Measurements from ENCODE around the gene NOX4. TPM values are rescaled to one million over a fixed set of nuclear protein-coding genes. Genes with fewer than 3 reads are reported as not detected.

Gene NOX4
- total and polyA plus RNA-seq, 9 donors: 0.78 to 5.0 (median 1.6) TPM

DNA sequence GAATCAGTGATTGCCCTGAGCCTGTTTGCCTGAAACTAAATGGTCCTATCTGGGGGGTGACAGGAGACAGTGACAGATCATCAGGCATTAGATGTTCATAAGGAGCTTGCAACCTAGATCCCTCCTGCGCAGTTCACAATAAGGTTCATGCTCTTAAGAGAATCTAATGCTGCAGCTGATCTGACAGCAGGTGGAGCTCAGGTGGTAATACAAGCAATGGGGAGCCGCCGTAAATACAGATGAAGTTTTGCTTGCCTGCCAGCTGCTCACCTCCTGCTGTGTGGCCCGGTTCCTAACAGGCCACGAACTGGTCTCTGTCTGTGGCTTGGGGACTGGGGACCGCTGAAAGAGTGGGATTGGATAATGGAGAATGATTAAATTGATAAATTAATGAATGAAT is 14.0 kb downstream of the NOX4 start:
- 82 to 83% (median 82%) methylated on average over 6 of the region's 6 CpGs for WGBS, 3 donors
- no peaks in the 10 kb centered on the region for H3K27me3 ChIP-seq
- H3K27ac ChIP-seq: no peak overlapping the region
- H3K36me3 ChIP-seq: no peaks in the 10 kb centered on the region
- H3K9me3 ChIP-seq: no peaks in the 10 kb centered on the region
- intact Hi-C loops (cut with DNase I): no loop called here
- no peaks in the 10 kb centered on the region for H3K4me1 ChIP-seq (ENCODE audit: insufficient read depth)
- H3K4me3 ChIP-seq: no peak overlapping the region
- DNase-seq: no peak
- TF ChIP-seq, protein P1, sequence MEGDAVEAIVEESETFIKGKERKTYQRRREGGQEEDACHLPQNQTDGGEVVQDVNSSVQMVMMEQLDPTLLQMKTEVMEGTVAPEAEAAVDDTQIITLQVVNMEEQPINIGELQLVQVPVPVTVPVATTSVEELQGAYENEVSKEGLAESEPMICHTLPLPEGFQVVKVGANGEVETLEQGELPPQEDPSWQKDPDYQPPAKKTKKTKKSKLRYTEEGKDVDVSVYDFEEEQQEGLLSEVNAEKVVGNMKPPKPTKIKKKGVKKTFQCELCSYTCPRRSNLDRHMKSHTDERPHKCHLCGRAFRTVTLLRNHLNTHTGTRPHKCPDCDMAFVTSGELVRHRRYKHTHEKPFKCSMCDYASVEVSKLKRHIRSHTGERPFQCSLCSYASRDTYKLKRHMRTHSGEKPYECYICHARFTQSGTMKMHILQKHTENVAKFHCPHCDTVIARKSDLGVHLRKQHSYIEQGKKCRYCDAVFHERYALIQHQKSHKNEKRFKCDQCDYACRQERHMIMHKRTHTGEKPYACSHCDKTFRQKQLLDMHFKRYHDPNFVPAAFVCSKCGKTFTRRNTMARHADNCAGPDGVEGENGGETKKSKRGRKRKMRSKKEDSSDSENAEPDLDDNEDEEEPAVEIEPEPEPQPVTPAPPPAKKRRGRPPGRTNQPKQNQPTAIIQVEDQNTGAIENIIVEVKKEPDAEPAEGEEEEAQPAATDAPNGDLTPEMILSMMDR (IDR thresholded peaks at IDR 0.05): no peak
- TF ChIP-seq POLR2A (IDR thresholded peaks at IDR 0.05): no peak
- no peak for TF ChIP-seq EP300 (IDR thresholded peaks at IDR 0.05)

DNA sequence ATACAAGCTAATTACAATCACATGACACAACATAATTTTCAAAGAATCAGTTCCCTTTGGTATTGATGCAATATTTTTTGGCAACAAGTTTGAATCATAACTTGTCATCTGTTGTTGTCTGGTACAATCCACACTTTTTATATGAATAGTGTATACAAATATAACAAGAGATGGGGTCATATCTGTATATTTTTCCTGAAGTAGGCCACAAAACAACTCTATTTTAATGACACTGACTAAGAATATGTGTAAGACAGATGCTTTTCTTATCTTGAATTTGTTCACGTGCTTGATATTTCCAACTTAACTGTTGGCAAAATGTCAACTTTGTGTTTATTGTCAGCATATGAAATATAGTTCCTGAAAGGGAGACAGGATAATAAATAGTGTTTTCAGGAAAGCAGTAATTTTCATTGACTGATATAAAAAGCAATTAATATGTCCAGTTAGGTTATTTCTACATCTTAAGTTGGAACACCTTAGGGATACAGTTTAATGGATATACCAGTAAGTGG is 27.9 kb downstream of the NOX4 start:
- 4 to 10% (median 9%) methylated on average over 1 of the region's 1 CpG for WGBS, 3 donors
- H3K27ac ChIP-seq: no peak overlapping the region

DNA sequence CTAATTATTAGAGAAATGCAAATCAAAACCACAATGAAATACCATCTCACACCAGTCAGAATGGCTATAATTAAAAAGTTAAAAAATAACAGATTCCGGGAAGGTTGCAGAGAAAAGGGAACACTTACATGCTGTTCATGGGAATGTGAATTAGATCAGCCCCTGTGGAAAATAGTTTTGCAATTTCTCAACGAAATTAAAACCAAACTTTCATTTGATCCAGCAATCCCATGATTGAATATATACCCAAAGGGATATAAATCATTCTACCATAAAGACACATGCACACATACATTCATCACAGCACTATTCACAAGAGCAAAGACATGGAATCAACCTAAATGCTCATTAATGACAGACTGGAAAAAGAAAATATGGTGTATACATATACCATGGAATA is 32.5 kb downstream of the NOX4 start:
- H3K4me3 ChIP-seq: no peak overlapping the region
- TF ChIP-seq, protein P1 (IDR thresholded peaks at IDR 0.05): no peak
- intact Hi-C loops (cut with DNase I): no loop called here
- H3K9me3 ChIP-seq: no peaks in the 10 kb centered on the region
- H3K36me3 ChIP-seq: no peaks in the 10 kb centered on the region
- 76 to 84% (median 83%) methylated on average over 2 of the region's 2 CpGs for WGBS, 3 donors
- no peak overlapping the region for H3K27ac ChIP-seq
- DNase-seq: no peak
- H3K4me1 ChIP-seq (ENCODE audit: insufficient read depth): no peaks in the 10 kb centered on the region
- no peaks in the 10 kb centered on the region for H3K27me3 ChIP-seq

More for the DNA sequence above, 27.9 kb downstream of the NOX4 start:
- no peaks in the 10 kb centered on the region for H3K9me3 ChIP-seq
- no peaks in the 10 kb centered on the region for H3K27me3 ChIP-seq
- H3K36me3 ChIP-seq: no peaks in the 10 kb centered on the region
- TF ChIP-seq, protein P1 (IDR thresholded peaks at IDR 0.05): no peak
- TF ChIP-seq POLR2A (IDR thresholded peaks at IDR 0.05) (no peak), EP300 (IDR thresholded peaks at IDR 0.05) (no peak)
- DNase-seq: no peak
- H3K4me3 ChIP-seq: no peak overlapping the region
- intact Hi-C loops (cut with DNase I): no loop called here
- H3K4me1 ChIP-seq (ENCODE audit: insufficient read depth): no peaks in the 10 kb centered on the region

DNA sequence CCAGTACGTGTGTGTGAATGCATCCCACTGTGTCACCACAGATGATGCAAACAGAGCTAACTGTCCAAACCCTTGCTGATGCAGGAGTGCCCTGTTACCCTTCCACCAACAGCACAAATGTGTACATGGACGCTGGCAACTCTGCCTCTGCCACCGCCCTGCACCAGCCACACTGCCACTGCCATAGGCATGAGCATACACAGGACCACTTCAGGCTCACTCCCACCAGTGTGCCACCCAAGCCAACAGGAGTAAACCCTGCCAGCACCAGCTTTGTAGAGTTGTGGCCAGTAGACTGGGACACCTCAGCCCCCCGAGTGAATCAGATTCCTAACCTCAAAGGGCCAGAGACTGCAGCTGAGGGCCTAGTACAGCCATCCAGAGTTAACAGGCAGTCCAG is 34.0 kb downstream of the NOX4 start:
- Histone ChIP-seq H3K36me3 (no peaks in the 10 kb centered on the region), H3K27me3 (no peaks in the 10 kb centered on the region), H3K27ac (no peak overlapping the region), H3K4me3 (no peak overlapping the region), H3K4me1 (ENCODE audit: insufficient read depth) (no peaks in the 10 kb centered on the region), H3K9me3 (no peaks in the 10 kb centered on the region)
- 87 to 93% (median 92%) methylated on average over 4 of the region's 4 CpGs for WGBS, 3 donors
- DNase-seq: no peak
- TF ChIP-seq, protein P1 (IDR thresholded peaks at IDR 0.05): no peak
- TF ChIP-seq POLR2A (IDR thresholded peaks at IDR 0.05) (no peak), EP300 (IDR thresholded peaks at IDR 0.05) (no peak)
- intact Hi-C loops (cut with DNase I): no loop called here
